A549 (cell line): Measurements from ENCODE around the gene CDH4. TPM values are rescaled to one million over a fixed set of nuclear protein-coding genes. Genes with fewer than 3 reads are reported as not detected.

Source experiments
- ATAC-seq, 2 experiments: fragments of 200-7000 bp in 1 of 2; fragments of >200 bp in 1 of 2; cut with Nextera tagmentation in 1 of 2; cut with Tn5 transposase in 1 of 2; 3 replicates each; pipeline versions ENCODE4 v1.8.0 to v1.9.1; 2018 to 2020; ENCODE audit warnings: mild to moderate bottlenecking in 1 of 2, moderate library complexity in 1 of 2
- CTCF ChIA-PET: fragments of 300-600 bp; sonication (Branson Sonifier 250); formaldehyde crosslinking; extraction: SDS; loops from one replicate; lab custom pipeline; 2021; ENCODE audit warnings: antibody characterized with exemption, inconsistent platforms; lab: Yijun Ruan, JAX
- POLR2A ChIA-PET: fragments of 350-600 bp; formaldehyde crosslinking; extraction: SDS; loops from one replicate; lab custom pipeline; 2021; ENCODE audit warnings: antibody characterized with exemption, inconsistent platforms; lab: Yijun Ruan, JAX
- DNase-seq, 2 experiments: peaks; one replicate each; pipeline versions ENCODE4 v3.0.0 to v3.0.0-alpha.2; 2011 to 2016; ENCODE audit warnings: low read depth in 1 of 2, low spot score in 1 of 2
- FAIRE-seq: peaks from 2 replicates; lab custom pipeline; 2011; peaks lifted over from hg19 to GRCh38; lab: Jason Lieb, UNC
- H3K27ac ChIP-seq, 2 experiments: fragments of >200 bp; sonication (Bioruptor Twin); formaldehyde crosslinking; 3 replicates each; pipeline ENCODE4 v1.5.1; 2016 to 2017
- H3K4me1 ChIP-seq: fragments of >200 bp; sonication (Bioruptor Twin); formaldehyde crosslinking; 3 replicates; pipeline ENCODE4 v1.6.1; 2016
- H3K4me2 ChIP-seq: fragments of >200 bp; sonication (Bioruptor Twin); formaldehyde crosslinking; 3 replicates; pipeline ENCODE4 v1.6.1; 2016
- H3K4me3 ChIP-seq: fragments of >200 bp; sonication (Bioruptor Twin); formaldehyde crosslinking; 3 replicates; pipeline ENCODE4 v1.5.1; 2016
- H3K9me3 ChIP-seq: fragments of >200 bp; sonication (Bioruptor Twin); formaldehyde crosslinking; 3 replicates; pipeline ENCODE4 v1.6.1; 2016
- BCL3 ChIP-seq: fragments of >200 bp; sonication (Bioruptor Twin); formaldehyde crosslinking; IDR thresholded peaks from 3 replicates; pipeline ENCODE4 v1.6.1; 2016
- CBX2 ChIP-seq: fragments of 200-600 bp; sonication (generic); IDR thresholded peaks from 2 replicates; pipeline ENCODE4 v1.6.1; 2016; ENCODE audit warnings: low read depth, mild to moderate bottlenecking, borderline replicate concordance
- CBX8 ChIP-seq: fragments of 200-600 bp; sonication (generic); IDR thresholded peaks from 2 replicates; pipeline ENCODE4 v1.6.1; 2016
- CHD2 ChIP-seq: fragments of 150-350 bp; IDR thresholded peaks from 2 replicates; pipeline ENCODE4 v1.6.1; 2014; ENCODE audit warnings: low read length; ENCODE audit not compliant: partially characterized antibody
- EP300 ChIP-seq, 2 experiments: fragments of >200 bp; sonication (Bioruptor Twin); formaldehyde crosslinking; IDR thresholded peaks; 2 replicates in 1 of 2; 3 replicates in 1 of 2; pipeline ENCODE4 v1.6.1; 2016 to 2017
- ESRRA ChIP-seq: fragments of 150-350 bp; IDR thresholded peaks from 2 replicates; pipeline ENCODE4 v1.6.1; 2014; ENCODE audit warnings: mild to moderate bottlenecking, low read length, borderline replicate concordance
- FOXS1 ChIP-seq: fragments of 250-450 bp; sonication (Bioruptor Pico); IDR thresholded peaks from 2 replicates; pipeline ENCODE4 v1.5.0; 2020; ENCODE audit warnings: mild to moderate bottlenecking, moderate library complexity
- GATA3 ChIP-seq: IDR thresholded peaks from 2 replicates; pipeline ENCODE4 v1.6.1; 2012; ENCODE audit warnings: borderline replicate concordance
- HOXA7 ChIP-seq: fragments of 250-450 bp; sonication (Bioruptor Pico); IDR thresholded peaks from 2 replicates; pipeline ENCODE4 v1.5.0; 2020; ENCODE audit warnings: mild to moderate bottlenecking, moderate library complexity
- HOXB13 ChIP-seq: fragments of 250-450 bp; sonication (Bioruptor Pico); IDR thresholded peaks from 2 replicates; pipeline ENCODE4 v1.5.0; 2020; ENCODE audit warnings: low read depth, mild to moderate bottlenecking, moderate library complexity
- KDM1A ChIP-seq: fragments of 200-600 bp; sonication (generic); IDR thresholded peaks from 2 replicates; pipeline ENCODE4 v1.6.1; 2016; ENCODE audit warnings: low read depth, mild to moderate bottlenecking
- KDM5A ChIP-seq: fragments of 200-600 bp; sonication (generic); IDR thresholded peaks from 2 replicates; pipeline ENCODE4 v1.6.1; 2016; ENCODE audit warnings: antibody characterized with exemption, mild to moderate bottlenecking
- MAFK ChIP-seq: fragments of 450-650 bp; IDR thresholded peaks from 2 replicates; pipeline ENCODE4 v1.6.1; 2014; ENCODE audit not compliant: partially characterized antibody
- MAX ChIP-seq: IDR thresholded peaks from 2 replicates; pipeline ENCODE4 v1.6.1; 2012
- MYC ChIP-seq: IDR thresholded peaks from 2 replicates; pipeline ENCODE4 v1.6.1; 2012; ENCODE audit warnings: mild to moderate bottlenecking, inconsistent platforms, low read length, improper control_type of control experiment, borderline replicate concordance
- NFE2L2 ChIP-seq: fragments of 150-350 bp; conservative IDR thresholded peaks from 2 replicates; pipeline ENCODE4 v1.6.1; 2014; ENCODE audit warnings: low read length
- NR3C1 ChIP-seq: fragments of >200 bp; sonication (Bioruptor Twin); formaldehyde crosslinking; IDR thresholded peaks from 3 replicates; pipeline ENCODE4 v1.6.1; 2017
- PBX3 ChIP-seq: IDR thresholded peaks from 2 replicates; pipeline ENCODE4 v1.6.1; 2012
- POLR2A ChIP-seq: IDR thresholded peaks from 2 replicates; pipeline ENCODE4 v1.6.1; 2012; ENCODE audit warnings: mild to moderate bottlenecking, low read length
- RCOR1 ChIP-seq: fragments of 150-350 bp; IDR thresholded peaks from 2 replicates; pipeline ENCODE4 v1.6.1; 2014; ENCODE audit warnings: antibody characterized with exemption, low read length, low read depth
- RFX5 ChIP-seq: fragments of 450-650 bp; IDR thresholded peaks from 2 replicates; pipeline ENCODE4 v1.7.1; 2014; ENCODE audit warnings: antibody characterized with exemption, mild to moderate bottlenecking, moderate library complexity
- RNF2 ChIP-seq: fragments of 200-600 bp; sonication (generic); IDR thresholded peaks from 2 replicates; pipeline ENCODE4 v1.6.1; 2016; ENCODE audit warnings: low read depth, mild to moderate bottlenecking, antibody characterized with exemption, moderate library complexity, borderline replicate concordance
- SMC3 ChIP-seq: fragments of >200 bp; sonication (Bioruptor Twin); formaldehyde crosslinking; IDR thresholded peaks from 3 replicates; pipeline ENCODE4 v1.6.1; 2018; ENCODE audit warnings: inconsistent platforms
- TP53 ChIP-seq: fragments of 250-450 bp; sonication (Bioruptor Pico); IDR thresholded peaks from 2 replicates; pipeline ENCODE4 v1.5.0; 2021; ENCODE audit warnings: mild to moderate bottlenecking, moderate library complexity
- ZFP36 ChIP-seq: fragments of 450-650 bp; IDR thresholded peaks from 2 replicates; pipeline ENCODE4 v1.6.1; 2014; ENCODE audit warnings: borderline replicate concordance; ENCODE audit not compliant: partially characterized antibody
- ZSCAN20 ChIP-seq: fragments of 250-450 bp; sonication (Bioruptor Pico); IDR thresholded peaks from 2 replicates; pipeline ENCODE4 v1.8.0; 2022; ENCODE audit warnings: mild to moderate bottlenecking, moderate library complexity
- WGBS: methylation state at CpG from one replicate; pipeline ENCODE4 v1.1.6; 2017; ENCODE audit errors: missing lambda C conversion rate; 5-methylcytosine and 5-hydroxymethylcytosine counted together
- polyA plus RNA-seq, 4 experiments: library from polyadenylated mRNA; depleted of rRNA in 3 of 4; stranded (reverse); fragments of >200 nt; fragmentation: RNase III in 1 of 4; extraction: RNeasy Plus Mini Kit Qiagen cat#74134 plus additional on column Dnase treatment in 1 of 4; gene quantifications; 2 replicates in 3 of 4; 3 replicates in 1 of 4; pipeline ENCODE4 v1.2.3, GENCODE V29; 2011 to 2017

The CDH4 gene
- polyA plus RNA-seq, 2 of the 4 experiments (the other 2 are of a cell fraction): 3.4 to 10.3 TPM

GRCh38 chr20:61549865-61550264 is 297.8 kb downstream of the CDH4 start:
- CTCF ChIA-PET: no interaction called here
- Histone ChIP-seq H3K9me3 (no peaks in the 10 kb centered on the region), H3K4me2 (no peak overlapping the region), H3K27ac (no peak overlapping the region), H3K4me3 (no peak overlapping the region), H3K4me1 (no peaks in the 10 kb centered on the region)
- 82% methylated on average over 2 of the region's 2 CpGs for WGBS
- FAIRE-seq (no peak), DNase-seq (no peak), ATAC-seq (no peak)
- POLR2A ChIA-PET: no interaction called here
- no peak for TF ChIP-seq MAX
- TF ChIP-seq NFE2L2: no peak
- no peak for TF ChIP-seq KDM1A
- no peak for TF ChIP-seq GATA3
- TF ChIP-seq BCL3: no peak
- no peak for TF ChIP-seq PBX3
- TF ChIP-seq FOXS1: no peak
- TF ChIP-seq EP300 (IDR thresholded peaks at IDR 0.05): no peak

GRCh38 chr20:61551401-61551800 is 299.3 kb downstream of the CDH4 start:
- FAIRE-seq (no peak), DNase-seq (no peak), ATAC-seq (no peak)
- peaks cover 12% of the 10 kb centered on the region for H3K4me1 ChIP-seq
- POLR2A ChIA-PET: no interaction called here
- no peaks in the 10 kb centered on the region for H3K9me3 ChIP-seq
- TF ChIP-seq KDM5A: no peak
- TF ChIP-seq TP53 (CRISPR knock-in tag): no peak
- no peak for TF ChIP-seq ZFP36
- TF ChIP-seq RCOR1: no peak
- no peak for TF ChIP-seq SMC3
- TF ChIP-seq FOXS1: no peak
- TF ChIP-seq HOXB13 (CRISPR knock-in tag): no peak
- TF ChIP-seq CBX8: no peak
- no peak for TF ChIP-seq ESRRA
- no peak for TF ChIP-seq EP300 (IDR thresholded peaks at IDR 0.05)
- no peak for TF ChIP-seq BCL3
- TF ChIP-seq MYC: no peak
- no peak for TF ChIP-seq POLR2A
- CTCF ChIA-PET: no interaction called here
- no peak overlapping the region for H3K4me2 ChIP-seq
- no peak overlapping the region for H3K4me3 ChIP-seq
- no peak overlapping the region for H3K27ac ChIP-seq
- 75% methylated on average over 2 of the region's 2 CpGs for WGBS

- no peak for ATAC-seq
- CTCF ChIA-PET: interaction anchor here (0.7 kb wide), 1 partner anchor 43 kb away, joined by 3 read pairs; no protein-coding TSS in a partner anchor
- no peak overlapping the region for H3K27ac ChIP-seq
- H3K4me1 ChIP-seq: peaks cover 16% of the 10 kb centered on the region
- no peaks in the 10 kb centered on the region for H3K9me3 ChIP-seq
- DNase-seq: no peak
- 74% methylated on average over 10 of the region's 10 CpGs for WGBS
- FAIRE-seq: no peak
- POLR2A ChIA-PET: no interaction called here
- no peak overlapping the region for H3K4me3 ChIP-seq
- TF ChIP-seq CBX2 (no peak), NR3C1 (no peak), HOXA7 (CRISPR knock-in tag) (no peak), MAFK (no peak), KDM1A (no peak), CHD2 (no peak), ZSCAN20 (CRISPR knock-in tag) (no peak), RFX5 (no peak), RNF2 (no peak)
- H3K4me2 ChIP-seq: no peak overlapping the region
These were observed 302.6 kb downstream of the CDH4 start for GRCh38 chr20:61554617-61555016.
